Measurements from ENCODE around the gene LDAH. TPM values are rescaled to one million over a fixed set of nuclear protein-coding genes. Genes with fewer than 3 reads are reported as not detected.

The LDAH gene
- total RNA-seq, 1 donor from 2014 or later: 12.6 TPM

DNA sequence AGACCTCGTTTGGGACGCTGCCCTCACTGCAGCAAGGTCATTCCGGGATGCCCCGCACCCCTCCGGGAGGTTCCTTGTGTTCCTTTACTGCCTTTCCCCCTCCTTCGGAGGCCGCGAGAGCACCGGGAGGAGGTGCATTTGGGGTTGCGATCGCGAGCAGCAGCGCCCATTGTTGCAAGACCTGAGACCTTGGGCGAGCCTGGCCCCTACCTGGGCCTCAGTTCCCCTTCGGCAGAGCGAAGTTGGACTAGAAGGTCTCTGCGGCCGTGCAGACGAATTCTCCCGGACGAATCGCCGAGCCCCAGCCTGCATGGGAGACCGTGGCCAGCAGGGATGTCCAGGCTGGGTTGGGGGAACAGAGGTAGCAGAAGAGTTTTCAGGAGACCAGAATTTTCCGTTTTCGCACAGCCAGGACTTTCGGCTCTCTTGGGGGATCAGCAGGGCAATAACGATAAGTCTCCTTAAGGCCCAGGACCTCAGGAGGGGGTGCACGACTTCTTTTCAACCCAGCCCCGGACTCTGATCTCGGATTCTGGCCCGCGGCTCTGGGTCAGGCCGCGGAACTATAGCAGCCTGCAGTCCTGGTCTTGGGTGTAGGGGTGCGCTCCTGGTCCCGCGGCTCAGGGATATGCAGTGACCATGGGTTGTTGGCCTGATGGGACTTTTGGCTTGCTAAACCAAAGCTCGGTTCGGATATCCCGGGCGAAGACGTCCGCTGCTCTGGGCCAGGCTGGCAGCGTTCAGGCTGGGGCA, 153.2 kb downstream of the LDAH start:
- DNase-seq (ENCODE audit: low spot score): no peak
- no peak for ATAC-seq

DNA sequence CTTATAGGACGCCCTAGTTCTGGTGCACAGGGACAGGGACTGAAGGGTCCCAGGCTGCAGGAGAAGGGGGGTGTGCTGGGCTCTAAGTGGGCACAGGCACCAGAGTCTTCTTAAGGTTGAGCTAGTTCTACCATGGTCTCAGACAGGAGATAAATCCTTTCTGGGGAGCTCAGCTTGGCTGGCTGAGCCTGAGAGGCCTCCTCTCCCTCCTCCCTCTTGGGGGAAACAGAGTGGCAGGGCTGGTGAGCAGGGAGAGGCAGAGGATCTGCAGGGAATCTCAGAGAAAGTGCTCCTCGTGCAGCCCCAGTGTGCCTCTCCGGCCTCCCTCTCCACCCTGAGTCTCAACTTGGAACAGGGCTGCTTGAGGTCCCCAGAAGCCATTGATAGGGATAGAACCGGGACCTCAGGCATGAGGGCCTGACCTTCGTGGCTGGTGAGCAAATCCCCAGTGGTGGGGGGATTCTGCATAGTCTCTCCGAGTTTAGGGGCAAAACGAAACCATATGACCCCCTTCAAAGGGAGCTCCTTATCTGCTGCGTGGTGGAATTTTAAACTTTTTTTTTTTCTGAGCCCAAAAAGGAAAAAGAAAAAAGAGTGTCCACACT, 153.9 kb downstream of the LDAH start:
- DNase-seq (ENCODE audit: low spot score): no peak
- no peak for ATAC-seq

DNA sequence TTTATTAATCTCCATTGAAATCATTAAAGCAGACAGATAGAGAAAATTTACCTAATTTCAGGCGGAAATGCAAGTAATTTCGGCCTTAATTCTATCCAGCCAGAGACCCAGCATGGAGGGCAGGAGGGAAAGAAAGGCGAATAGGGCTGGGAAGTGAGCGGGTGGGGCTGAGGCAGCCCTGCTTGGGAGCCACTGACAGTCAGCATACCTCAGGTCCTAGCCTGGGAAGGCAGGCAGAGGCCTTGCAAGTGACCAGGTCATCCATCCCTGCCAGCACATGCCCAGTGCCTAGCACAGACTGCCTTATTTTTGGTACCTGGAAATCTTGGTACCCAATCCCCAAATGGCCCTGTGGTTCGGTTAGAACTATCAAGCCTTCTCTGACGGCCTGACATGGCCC, 154.4 kb downstream of the LDAH start:
- ATAC-seq: no peak
- no peak for DNase-seq (ENCODE audit: low spot score)

DNA sequence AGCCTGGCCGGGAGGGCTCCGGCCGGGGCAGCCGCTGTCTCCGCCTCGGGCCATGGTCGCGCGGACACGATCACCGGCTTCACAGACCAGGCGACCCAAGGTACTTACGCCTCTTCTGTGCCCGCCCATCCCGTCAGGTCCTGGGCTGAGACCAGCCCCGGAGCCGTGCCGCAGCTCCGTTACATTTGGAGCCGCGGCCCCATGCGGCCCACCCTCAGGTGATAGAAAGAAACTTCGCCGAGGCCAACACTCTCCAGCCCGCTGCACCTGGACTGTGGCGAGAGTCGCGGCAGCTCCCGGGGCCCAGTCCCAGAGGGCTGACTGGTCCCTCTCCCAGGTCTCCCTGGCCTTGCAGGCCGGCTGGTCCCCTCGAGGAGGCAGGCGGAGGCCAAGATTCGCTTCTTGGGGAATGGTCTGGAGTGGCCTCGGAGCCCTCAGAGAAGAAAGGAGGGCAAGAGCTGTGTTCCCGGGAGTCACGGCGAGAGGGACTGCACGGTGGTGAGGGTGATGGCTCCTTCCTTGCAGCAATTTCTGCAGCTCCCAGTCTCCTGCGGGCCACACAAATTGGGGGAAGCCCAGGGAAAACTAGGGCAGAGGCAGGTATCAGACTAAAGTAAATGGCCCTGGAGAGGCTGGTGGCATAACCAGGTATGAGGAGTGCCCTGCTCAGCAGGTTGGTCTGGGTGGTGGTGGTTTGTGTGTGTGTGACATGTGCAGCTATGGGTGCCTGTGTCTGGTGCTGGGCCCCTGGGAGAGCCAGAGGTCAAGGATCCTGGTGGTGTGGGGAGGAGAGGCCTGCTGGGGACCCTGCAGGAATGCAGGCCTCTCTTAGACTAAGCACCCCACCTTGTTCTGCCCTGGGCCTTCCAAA, 155.1 kb downstream of the LDAH start:
- DNase-seq (ENCODE audit: low spot score): peak; percentile 51
- ATAC-seq: peak; percentile 28

DNA sequence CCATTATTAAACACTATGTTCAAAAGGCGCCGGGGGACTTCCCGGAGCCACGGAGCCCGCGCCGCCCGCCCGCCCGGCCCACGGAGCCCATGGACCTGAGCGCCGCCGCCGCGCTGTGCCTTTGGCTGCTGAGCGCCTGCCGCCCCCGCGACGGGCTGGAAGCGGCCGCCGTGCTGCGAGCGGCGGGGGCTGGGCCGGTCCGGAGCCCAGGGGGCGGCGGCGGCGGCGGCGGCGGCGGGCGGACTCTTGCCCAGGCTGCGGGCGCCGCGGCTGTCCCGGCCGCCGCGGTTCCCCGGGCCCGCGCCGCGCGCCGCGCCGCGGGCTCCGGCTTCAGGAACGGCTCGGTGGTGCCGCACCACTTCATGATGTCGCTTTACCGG, 155.8 kb downstream of the LDAH start:
- no peak for DNase-seq (ENCODE audit: low spot score)
- ATAC-seq: peak; percentile 42

DNA sequence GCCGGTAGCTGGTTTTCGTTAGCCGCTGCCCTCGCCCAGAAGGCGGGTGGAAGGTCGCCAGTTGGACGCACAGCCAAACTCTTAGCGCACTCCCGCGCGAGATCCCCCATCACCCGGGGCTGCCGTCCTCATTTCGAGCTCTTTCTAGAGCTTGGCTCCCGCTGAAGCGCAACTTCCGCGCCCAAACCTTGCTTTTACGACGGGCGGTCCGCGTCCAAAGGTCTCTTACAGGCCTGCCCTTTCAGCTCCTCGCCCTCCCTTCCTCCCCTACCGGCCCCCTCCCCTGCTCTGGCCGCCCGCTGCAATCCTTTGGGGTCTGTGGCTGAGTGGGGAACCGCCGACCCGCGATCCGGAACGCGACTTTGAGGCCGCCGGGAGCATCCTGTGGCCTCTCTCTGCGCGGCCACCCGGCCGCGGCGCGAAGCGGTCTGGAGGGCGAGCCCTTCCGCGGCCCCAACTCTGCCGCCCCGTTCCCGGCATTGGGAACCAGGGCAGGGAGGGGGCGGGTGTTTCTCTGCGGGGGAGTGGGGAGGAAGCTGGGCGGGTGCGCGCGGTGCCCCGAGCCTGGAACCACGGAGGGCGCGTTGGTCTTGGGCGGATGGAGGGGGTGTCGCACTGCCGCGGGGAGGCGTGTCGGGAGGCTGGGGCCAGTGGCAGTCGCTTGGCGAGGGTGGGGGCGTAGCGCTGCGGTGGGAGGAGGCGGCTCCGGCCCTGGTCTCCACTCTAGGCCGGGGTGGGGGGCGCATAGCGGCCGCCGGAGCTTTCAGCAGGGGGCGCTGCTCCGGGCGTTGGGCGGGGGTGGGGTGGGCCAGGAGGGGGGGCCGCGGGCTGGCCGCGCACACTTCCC, 156.4 kb downstream of the LDAH start, which contains the start of gene GDF7:
GDF7 (plus strand) TSS at position 841 of the 847 bp plus-strand sequence. CDS start 96 bp downstream, outside the sequence.
- DNase-seq (ENCODE audit: low spot score): peak; percentile 82
- peak; percentile 73 for ATAC-seq

DNA sequence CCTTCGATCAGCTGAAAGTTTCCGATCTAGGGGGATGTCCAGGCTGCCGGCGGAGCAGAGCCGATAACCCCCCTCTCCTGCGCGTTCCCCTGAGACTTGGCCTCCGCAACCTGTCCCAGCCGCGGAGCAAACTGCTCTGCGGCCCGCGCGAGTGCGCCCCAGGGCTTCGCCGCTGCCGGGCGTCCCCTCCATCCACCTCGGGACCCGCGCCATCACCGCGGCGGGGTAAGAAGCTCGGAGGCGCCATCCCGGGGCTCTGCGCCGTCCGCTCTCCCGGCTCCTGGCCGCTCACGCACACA, 156.9 kb downstream of the LDAH start:
- no peak for ATAC-seq
- no peak for DNase-seq (ENCODE audit: low spot score)

DNA sequence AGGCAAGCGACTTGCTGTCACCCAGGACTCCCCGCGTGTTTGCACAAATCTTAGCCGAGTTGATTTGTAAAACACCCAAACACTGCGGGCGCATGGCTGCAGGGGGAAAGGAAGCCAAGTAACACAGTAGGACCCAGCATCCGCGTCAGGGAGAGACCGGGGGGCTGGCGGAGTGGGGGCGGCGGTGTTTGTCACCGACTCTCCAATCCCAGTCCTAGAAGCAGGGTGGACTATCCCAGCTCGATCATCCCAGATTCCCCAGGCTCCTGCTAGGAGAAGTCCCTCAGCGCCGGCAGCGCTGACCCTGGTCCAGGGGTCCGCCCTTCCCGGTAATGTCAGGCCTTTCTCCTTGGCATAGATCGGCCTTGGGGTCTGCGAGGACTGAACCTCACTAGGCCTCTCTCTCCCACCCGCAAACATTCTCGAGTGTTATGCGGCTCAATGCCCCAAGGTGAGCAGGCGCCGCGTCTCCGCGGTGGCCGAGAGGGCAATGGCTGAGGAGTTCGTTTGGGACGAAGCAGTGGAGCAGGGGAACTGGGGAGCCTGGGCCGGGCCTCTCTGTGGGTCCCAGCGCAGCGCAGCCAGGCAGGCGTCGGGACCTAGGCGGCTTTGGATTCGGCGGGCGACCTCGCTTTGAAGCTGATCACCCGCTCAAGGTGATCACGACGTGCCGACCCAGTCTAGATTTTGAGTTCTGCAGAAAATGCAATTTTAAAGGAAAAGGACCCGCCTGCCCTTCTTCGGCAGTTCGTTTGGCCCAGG, 157.5 kb downstream of the LDAH start:
- ATAC-seq: no peak

DNA sequence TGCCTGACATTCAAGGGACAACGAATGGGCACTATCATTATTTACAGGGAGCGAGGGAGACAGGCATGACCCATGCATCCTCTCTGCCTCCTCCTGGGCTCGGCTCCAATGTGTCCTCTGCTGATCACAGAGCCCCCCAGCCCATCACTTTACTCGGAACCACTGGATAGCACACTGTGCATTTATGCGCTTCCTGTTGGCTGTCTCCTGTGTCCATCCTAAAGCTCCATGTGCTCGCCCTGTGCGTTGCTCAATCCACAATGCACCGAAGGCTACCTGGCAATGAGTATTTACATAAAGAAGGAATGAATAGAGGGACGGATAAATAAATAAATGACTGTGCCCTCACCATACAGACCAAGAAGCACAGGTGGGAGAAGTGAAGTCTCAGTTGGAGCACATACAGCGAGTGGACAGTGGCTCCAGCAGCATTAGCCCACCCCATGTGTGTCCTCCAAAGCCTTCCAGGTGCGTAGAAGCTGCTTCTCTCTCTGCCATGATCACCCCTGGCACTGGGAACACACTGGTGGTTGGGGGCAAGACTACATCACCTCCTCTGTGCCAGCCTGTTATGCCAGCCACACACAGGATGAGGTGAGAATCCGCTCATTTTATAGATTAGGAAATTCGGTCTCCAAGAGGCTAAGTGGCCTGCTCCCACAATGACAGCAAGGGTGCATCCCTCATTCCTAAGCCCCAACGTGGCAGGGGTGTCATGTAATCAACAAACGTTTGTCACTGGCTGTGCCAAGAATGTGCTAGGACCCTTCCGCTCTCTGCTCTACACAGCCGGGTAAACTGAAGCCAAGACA, 158.3 kb downstream of the LDAH start:
- ATAC-seq: no peak
- no peak for DNase-seq (ENCODE audit: low spot score)

More for the DNA sequence above, 157.5 kb downstream of the LDAH start:
- peak; percentile 44 for DNase-seq (ENCODE audit: low spot score)

DNA sequence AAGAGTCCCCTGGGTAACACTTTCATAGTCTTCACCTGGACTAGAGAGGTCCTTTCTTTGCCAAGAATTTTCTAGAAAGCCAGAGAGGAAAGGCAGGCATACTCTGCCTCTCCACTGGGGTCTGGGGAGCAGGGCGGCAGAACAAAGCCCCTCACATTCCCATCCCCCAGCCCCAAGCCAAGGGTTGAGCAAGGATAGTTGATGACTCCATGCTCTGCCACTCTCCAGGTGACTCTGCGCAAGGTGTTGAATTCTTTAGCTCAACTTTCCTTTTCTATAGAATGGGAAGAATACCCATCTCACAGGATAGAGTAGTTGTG, 158.9 kb downstream of the LDAH start:
- DNase-seq (ENCODE audit: low spot score) (no peak), ATAC-seq (no peak)

DNA sequence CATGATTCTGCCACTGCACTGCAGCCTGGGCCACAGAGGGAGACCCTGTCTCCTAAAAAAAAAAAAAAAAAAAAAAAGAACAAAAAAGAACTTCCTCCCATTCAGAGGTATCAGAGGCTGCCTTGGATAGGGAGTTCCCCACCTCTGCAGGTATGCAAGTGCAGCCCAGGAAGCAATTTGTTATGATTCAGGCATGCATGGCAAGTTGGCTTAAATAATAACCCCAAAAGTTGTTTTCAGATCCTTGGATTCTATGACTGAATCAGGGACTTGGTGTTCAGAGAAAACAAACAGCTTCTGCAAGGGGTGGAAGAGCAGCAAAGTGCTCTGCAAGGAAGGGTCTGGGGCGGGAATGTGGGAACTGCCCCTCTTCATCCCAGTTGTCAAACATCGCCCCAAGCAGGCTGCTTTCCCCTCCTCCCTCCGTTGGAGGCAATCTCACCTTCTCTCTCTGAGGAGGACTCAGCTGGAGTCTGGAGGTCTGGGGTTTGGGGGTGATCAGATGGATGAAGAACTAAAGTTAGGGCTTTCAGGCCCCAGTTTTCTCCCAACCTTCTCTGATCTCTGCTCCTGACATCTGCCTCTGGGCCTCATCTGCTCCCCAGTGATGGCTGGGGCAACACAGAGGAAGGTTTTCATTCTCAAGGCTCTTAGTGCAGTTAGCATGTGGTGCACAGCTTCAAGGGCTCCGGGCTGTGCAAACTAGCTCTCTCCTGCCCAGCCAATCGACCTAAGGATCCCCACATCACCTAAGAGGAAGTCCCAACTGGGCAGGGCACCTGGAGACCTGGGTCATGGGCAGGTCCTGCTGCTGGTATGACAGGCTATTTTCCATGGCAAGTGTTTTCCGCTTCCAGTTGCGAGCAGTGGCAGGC, 159.5 kb downstream of the LDAH start:
- DNase-seq (ENCODE audit: low spot score): no peak
- ATAC-seq: no peak

DNA sequence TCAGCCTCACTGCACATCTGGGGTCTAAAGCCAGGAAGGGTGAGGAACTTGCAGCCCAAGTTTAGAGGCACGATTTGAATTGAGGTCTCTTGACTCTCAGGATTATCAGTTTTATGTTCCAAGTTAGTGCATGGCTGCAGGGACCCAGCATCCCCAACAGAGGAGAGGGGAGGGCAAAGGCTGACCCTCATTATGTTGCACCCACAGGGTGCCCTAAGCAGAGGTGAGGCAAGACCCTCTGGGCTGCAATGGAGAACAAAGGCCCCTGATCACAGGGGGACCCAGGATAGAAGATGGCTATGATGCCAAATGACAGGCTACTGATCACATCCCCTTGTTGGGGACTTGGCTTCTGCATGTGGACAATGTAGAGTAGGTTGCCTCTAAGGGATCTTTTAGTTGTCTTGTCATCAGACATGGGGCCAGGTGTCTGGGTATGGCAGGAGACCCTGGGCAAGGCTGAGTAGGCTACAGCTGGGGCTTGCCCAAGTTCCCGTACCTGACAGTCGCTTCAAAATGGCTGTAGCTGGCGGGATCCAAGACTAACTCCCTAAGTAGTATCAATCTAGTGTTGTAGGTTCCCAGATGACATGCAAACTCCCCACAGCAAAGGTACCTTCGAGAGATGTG, 160.5 kb downstream of the LDAH start:
- DNase-seq (ENCODE audit: low spot score) (no peak), ATAC-seq (no peak)

DNA sequence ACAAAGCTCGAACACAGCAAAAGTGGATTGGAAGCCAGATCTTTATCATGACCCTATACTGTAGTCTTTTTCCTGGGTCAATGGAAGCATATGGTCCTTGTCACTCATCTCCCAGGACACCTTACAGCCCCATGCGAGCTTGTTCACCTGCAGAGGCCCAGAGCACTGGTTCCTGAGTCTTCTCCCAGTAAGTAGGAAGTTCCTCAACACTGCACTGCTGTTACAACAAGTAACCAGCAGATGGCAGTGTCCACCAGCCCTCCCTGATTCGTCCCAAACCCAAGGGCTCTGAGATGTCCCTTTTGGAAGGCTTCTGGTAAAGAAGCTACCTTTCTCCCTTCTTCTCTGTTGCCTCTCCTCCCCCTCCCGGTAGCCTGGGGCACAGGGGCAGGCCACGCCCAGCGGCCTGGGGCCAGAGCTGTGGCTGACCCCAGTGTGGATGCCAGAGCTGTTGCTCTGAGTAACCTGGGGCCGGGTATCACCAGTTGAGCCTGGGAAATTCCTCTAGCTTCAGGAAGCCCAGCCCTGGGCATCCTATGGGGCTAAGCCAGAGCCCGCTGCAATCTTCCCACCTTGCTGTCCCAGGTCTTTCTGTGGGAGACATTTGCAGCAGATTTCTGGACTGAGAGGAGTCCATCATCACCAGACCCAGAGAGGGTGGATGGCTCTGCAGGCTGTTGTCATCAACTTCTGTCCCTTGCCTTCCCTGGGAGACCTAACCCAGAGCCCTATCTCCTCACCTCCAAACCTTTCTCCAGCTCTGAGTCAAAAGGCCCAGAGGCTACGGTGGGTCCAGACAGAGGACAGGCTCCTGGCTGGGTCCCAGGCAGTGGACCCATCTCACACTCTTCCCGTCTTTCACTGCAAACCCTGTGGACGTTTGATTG, 161.2 kb downstream of the LDAH start:
- peak; percentile 78 for DNase-seq (ENCODE audit: low spot score)
- ATAC-seq: peak; percentile 84

DNA sequence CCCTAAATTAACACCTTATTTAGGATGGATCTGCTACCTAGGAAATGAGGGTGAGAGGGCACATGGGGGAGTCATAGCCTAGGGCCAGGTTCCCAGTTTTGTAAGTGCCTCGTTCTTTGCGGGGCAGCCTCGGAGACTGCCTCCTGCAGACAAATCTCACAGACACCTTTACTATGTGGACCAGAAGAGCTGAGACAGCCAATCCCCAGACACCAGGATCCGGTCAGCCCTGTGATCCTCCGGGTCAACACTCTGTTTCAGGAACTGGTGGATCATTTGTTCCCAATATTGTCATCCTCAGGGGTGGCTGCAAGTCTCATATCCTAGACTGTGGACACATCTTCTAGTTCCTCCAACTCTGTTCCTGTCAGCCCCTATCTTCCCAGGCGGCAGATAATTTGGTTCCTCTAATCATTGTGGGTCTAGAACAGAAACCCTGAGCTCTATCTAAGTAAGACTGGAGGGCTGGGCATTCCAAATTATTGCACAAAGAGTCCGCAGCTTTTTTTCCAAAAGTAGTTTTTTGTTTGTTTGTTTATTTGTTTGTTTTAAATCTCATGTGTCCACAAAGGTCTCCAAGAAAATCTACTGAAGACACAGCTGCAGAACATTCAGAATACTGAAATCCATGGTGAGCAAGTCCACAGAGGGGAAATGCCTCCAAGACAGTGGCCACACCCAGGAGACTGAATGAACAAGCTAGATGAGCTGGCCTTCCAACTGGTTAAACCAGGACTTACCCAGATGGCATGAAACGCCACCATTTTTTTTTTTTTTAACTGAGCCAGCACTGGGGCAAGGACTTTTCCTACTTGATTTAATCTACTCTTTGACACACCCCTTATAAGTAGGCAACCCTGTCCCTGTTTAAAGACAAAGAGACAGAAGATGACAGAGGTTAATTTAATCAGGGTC, 162.1 kb downstream of the LDAH start:
- no peak for DNase-seq (ENCODE audit: low spot score)
- no peak for ATAC-seq

DNA sequence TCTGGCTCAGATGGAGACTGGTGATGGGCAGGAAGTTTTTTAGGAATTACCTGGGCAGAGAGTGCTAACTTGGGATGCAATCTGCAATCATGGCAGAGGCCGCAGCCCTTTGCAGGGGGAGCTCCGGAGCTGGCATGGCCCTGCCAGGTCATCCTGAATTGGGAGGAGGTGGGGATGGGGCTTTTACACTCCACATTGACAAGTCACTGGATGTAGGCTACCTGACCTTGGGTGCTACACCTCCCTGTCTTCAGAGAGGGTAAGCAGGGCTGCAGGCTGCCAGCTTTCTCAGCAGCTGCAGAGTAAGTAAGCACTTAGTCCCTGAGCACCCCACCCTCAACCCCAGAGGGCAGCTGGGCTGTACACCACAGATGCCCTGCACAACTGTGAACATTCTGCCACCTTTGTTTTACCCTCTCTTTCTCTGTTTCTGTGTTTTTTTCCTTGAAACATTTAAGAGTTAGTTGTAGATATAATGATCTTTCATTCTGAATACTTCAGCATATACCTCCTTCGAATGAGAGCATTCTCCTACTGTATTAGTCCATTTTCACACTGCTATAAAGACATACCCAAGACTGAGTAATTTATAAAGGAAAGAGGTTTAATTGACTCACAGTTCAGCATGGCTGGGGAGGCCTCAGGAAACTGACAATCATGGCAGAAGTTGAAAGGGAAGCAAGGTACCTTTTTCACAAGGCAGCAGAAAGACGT, 165.2 kb downstream of the LDAH start:
- DNase-seq (ENCODE audit: low spot score) (no peak), ATAC-seq (no peak)
